ENCODE data around the gene COPS8.

Gene COPS8

GRCh38 chr2:237131749-237132533 is 46.3 kb downstream of the COPS8 start:
- no peak for DNase-seq (ENCODE audit: low spot score)

DNA sequence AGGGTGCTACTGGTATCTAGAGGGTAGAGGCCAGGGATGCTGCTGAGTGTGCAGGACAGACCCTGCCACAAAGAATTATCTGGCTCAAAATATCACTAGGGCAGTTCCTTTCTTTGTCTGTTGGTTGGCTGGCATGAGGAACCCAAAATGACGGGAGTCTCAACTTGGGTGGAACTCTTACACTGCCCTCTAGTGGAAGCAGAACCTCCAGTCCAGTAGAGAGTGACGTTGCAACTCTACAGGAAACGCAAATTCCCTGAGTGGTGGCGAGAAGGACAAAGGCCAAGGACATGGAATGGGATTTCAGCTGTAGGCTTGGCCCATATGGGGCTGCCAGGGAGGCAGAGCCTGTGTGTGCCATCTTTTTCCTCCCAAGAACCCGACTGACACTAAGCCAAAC is 47.1 kb downstream of the COPS8 start:
- no peak for DNase-seq (ENCODE audit: low spot score)

GRCh38 chr2:237134321-237135230 is 48.9 kb downstream of the COPS8 start:
- DNase-seq (ENCODE audit: low spot score), result no peak

DNA sequence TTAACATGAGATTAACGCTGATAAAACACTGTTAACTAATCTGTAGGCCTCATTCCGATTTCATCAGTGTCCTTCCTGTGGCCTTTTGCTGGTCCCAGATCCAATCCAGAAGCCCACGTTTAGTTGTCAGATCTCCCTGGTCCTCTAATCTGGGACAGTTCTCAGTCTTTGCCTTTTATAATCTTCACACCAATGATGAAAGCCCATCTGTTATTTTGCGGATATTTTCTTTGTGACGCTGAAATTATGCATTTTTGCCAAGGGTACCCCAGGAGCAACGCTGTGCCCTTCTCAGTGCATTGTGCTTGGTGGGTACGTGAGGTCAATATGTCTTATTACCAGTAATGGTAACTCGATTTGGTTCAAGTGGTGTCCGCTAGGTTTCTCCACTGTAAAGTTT is 51.1 kb downstream of the COPS8 start:
- no peak for DNase-seq (ENCODE audit: low spot score)

DNA sequence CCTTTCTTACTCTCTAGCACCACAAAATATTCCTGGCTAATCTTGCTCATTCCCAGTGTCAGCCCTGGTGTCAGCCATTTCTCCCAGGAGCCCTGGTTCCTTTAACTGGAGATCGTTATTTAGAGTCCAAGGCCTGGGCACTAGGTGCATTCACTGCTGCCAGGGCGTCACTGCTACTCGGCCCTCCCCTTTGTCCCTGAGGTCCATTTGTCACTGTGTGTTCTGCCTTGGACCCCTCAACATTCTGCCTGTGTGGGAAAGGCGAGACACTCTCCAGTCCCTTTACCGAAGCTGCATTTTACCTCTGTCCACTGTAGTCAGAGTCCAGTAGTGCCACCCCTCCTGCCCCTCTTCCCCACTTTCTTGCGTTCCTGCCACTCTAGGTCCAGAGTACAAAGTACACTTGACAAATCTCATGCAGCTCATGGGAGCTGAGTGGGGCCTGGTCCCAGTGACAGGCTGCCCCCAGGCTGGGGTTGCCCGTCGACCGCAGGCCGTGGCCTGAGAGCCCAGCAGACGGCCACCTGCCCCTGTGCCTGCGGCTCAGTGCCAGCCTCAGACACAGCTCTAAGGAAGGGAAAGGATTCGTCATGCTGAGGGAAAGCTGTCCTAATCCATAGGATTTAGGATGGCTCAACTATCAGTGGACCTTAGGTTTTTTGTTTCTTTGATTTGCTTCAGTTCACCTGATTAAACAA is 52.1 kb downstream of the COPS8 start:
- no peak for DNase-seq (ENCODE audit: low spot score)

- no peak for DNase-seq (ENCODE audit: low spot score)
Measured at GRCh38 chr2:237139123-237139675, 53.5 kb downstream of the COPS8 start.

GRCh38 chr2:237140689-237141285 is 55.1 kb downstream of the COPS8 start:
- DNase-seq (ENCODE audit: low spot score), result no peak

GRCh38 chr2:237141571-237142051 is 55.9 kb downstream of the COPS8 start:
- DNase-seq (ENCODE audit: low spot score), result peak; percentile 53

DNA sequence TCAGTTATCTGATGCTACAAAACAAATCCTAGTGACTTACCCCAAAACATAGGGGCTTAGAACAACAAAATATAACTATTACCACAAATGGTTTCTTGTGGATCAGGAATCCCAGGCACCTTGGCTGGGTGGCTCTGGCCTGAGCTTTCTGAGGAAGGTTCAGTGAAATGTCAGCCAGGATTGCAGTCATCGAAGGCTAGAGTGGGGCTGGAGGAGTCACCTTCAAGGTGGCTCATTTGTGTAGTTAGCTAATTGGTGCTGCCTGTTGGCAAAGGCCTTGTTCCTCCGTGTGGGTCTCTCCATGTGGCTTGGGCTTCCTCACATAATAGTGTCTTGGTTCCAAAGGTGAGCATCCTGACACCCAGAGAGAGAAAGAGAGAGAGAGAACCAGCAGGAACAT is 57.4 kb downstream of the COPS8 start:
- DNase-seq (ENCODE audit: low spot score), result no peak

DNA sequence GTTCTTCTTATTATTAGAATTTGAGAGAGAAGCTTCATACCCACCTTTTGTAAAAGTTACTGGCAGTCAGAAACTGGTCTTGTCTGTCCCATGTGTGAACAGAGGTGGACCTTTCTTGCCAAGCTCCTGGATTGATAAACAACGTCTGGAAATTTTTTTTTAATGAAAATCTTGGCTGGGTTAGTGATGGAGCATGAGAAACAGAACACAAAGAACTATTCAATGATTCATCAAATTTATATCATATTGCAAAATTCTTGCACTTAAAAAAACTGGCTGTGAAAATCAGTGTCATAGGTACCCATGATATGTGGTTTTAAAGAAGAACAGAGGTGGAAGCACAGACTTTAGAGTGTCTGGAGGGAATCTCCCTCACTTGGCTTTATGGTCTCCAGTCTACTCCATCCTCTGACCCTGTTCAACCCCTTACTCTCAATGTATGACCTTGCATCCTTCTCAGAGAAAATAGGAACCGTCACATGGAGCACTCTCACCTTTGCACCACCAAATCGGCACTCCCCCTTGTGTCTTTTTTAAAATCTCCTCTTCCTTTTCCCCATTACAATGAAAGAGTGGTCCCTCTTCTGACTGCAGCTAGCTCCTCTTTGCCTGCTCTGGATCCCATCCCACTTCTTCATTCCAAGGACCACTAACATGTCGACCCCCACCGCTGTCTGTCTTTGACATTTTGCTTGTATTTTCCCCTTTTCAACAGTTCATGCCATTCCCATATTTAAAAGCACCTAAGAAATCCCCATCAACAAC is 58.2 kb downstream of the COPS8 start:
- DNase-seq (ENCODE audit: low spot score), result peak; percentile 69

DNA sequence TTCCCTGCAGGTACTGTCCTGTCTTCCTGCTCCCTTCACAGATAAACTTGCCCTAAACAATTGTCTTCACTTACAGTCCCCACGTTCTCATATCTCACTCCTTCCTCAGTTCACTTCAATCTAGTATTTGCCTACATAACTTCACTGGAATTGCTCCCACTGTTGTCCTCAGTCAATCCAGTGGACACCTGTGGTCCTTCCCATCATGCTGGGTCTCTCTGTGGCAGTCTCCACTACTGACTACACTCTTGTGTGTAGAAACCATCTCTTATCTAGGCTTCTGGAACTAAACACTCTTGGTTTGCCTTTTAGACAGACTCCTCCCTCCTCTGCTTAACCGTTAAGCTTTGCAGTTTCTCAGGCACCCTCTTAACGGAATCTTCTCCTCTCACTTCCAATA is 58.8 kb downstream of the COPS8 start:
- DNase-seq (ENCODE audit: low spot score), result no peak

- no peak for DNase-seq (ENCODE audit: low spot score)
Measured at GRCh38 chr2:237147317-237147716, 61.6 kb downstream of the COPS8 start.

- no peak for DNase-seq (ENCODE audit: low spot score)
Measured at GRCh38 chr2:237148624-237149023, 62.9 kb downstream of the COPS8 start.

- DNase-seq (ENCODE audit: low spot score), result peak; percentile 64
Measured at GRCh38 chr2:237149425-237149824, 63.7 kb downstream of the COPS8 start.

Data from AG20443 (cell line).